HuH-7.5 (cell line): ENCODE data around the gene PPIA.
"Not testable (repeated sequence)": the region's sequence is repeated elsewhere in the genome, so short reads cannot be mapped to it uniquely, and the experiment has no call there.

Experiments used
- DNase-seq: peaks from one replicate; pipeline ENCODE4 v3.0.0; 2011; ENCODE audit warnings: low spot score

Gene PPIA

GRCh38 chr7:44827567-44827966, 31.1 kb downstream of the PPIA start:
- DNase-seq = no peak

GRCh38 chr7:44838751-44839150, 42.3 kb downstream of the PPIA start:
- no peak for DNase-seq

DNA sequence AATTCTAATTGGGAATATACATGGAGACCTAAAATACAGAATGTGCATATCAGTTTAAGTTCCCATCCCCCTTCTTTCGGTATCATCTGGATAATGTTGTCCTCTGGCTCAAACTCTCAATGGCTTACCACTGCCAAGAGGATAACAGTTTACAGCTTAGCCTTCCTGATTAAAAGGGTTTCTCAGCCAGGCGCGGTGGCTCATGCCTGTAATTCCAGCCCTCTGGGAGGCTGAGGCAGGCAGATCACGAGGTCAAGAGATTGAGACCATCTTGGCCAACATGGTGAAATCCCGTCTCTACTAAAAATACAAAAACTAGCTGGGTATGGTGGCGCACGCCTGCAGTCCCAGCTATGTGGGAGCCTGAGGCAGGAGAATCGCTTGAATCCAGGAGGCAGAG, 46.2 kb downstream of the PPIA start:
- DNase-seq = not testable (repeated sequence)

DNA sequence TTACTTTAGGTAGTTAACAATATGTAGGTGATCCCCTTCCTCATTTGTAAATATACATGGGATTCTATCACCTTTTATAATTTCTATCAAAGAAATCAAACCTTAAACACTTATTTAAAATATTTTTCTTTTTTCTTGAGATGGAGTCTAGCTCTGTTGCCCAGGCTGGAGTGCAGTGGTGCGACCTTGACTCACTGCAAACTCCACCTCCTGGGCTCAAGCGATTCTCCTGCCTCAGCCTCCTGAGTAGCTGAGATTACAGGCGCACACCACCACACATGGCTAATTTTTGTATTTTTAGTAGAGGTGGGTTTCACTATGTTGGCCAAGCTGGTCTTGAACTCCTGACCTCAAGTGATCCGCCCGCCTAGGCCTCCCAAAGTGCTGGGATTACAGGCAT, 47.0 kb downstream of the PPIA start:
- not testable (repeated sequence) for DNase-seq

DNA sequence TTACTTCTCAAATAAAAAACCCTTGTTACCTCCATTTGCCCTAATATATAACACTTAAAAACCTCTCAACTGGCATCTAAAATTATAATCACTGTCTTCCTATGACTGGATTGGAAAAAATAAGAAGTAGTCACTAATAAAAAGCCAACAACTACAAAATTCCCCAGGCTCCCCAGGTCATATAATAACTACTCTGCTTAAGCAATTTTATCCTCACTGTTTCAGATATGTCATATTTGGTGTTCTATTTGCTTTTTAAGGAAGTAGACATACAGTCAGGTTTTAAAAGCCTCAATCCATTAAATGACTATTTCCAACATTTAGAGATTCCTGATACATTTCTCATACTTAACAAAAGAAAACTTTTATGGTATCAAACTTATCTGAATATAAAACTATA, 49.0 kb downstream of the PPIA start:
- no peak for DNase-seq

DNA sequence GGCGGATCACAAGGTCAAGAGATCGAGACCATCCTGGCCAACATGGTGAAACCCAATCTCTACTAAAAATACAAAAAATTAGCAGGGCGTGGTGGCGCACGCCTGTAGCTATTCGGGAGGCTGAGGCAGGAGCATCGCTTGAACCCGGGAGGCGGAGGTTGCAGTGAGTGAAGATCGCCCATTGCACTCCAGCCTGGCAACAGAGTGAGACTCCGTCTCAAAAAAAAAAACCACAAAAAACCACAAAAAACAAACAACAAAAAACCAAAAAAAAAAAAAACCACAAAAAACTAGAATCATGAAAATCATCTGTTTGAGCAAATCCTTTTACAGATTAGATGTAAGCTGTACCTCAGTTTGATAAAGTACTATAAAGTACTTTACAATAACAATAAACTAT, 49.9 kb downstream of the PPIA start:
- DNase-seq = not testable (repeated sequence)

- DNase-seq = no peak
These were observed 50.5 kb downstream of the PPIA start for GRCh38 chr7:44846816-44847508.

GRCh38 chr7:44847509-44847919, 51.0 kb downstream of the PPIA start:
- DNase-seq = peak; percentile 90

- peak; percentile 97 for DNase-seq
These were observed 51.6 kb downstream of the PPIA start, which contains the start of gene H2AZ2 for GRCh38 chr7:44847920-44848634. Gene H2AZ2 (minus strand): TSS chr7:44848087. CDS start chr7:44847971, 116 bp downstream.

GRCh38 chr7:44849259-44849884, 52.9 kb downstream of the PPIA start:
- no peak for DNase-seq

DNA sequence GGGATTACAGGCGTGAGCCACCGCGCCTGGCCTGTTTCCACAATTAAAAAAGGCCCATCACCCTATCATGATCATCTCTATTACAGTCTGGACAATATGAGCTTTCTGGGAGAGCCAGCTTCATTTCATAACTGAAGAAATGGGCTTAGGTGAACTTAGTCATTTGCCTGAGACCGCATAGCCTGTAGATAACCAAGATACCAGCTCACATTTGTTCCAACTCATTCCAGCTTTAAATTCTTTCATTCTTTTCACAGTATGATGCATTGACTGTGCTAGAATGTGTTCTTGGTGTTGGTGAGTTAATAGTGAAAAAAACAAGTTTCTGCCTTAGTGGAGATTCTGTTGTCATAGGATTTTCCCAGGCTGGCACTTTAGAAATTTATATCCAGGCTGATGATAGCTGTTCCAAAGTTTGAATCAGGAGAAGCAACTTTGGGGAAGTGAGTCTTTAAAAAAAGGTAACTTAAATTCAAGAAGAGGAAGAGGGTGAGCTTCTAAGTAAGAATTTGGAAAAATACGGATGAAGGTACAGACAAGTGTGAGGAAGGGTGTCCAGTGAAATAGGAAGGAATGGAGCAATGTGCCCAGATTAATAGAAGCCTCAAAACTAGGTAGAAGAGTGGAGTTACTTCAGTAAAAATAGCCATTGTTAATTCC, 53.5 kb downstream of the PPIA start:
- no peak for DNase-seq

DNA sequence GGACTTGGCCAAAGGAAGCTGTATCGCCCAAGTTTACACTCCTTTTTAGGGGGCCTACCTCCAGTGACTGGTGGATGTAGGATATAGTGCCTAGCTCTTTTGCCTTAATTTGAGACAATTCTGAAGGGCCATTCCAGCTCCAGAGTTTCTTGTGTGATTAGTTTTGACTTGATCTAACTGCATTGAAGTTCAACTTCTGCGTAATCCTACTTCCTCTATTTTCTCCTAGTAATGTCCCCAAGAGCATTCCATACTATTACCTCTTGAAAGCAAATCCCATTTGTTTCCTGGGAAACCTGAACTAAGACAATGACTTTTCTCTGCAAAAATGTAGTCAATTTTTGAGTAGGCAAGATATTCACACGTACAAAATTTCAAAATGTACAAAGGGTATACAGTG, 56.1 kb downstream of the PPIA start:
- no peak for DNase-seq
